GM06990 (cell line): Measurements from ENCODE around the gene KLHL11.

Source experiments
- DNase-seq: peaks from one replicate; pipeline ENCODE4 v3.0.0-alpha.2; 2011; ENCODE audit not compliant: insufficient read length; ENCODE audit errors: extremely low read depth
- H3K27me3 ChIP-seq: replicated peaks from 2 replicates; pipeline ENCODE4 v1.6.0; 2011; ENCODE audit warnings: low read length; ENCODE audit not compliant: control insufficient read depth, insufficient read depth
- H3K36me3 ChIP-seq: 2 replicates; pipeline ENCODE4 v1.5.1; 2011; ENCODE audit warnings: low read length; ENCODE audit not compliant: control insufficient read depth, insufficient read depth
- H3K4me3 ChIP-seq: replicated peaks from 2 replicates; pipeline ENCODE4 v1.5.1; 2011; ENCODE audit warnings: low read depth, mild to moderate bottlenecking, control low read depth, low read length
- CTCF ChIP-seq: IDR thresholded peaks from 2 replicates; pipeline ENCODE4 v1.5.1; 2011; ENCODE audit warnings: low read length, control low read depth, mild to moderate bottlenecking, inconsistent platforms; ENCODE audit not compliant: insufficient read depth, poor library complexity, severe bottlenecking

Gene KLHL11

GRCh38 chr17:41910701-41911391 lies 45.6 kb upstream of the KLHL11 start:
- Histone ChIP-seq H3K4me3 (no peak overlapping the region), H3K36me3 (peaks cover 59% of the 10 kb centered on the region), H3K27me3 (no peaks in the 10 kb centered on the region)
- no peak for DNase-seq
- TF ChIP-seq CTCF = no peak

DNA sequence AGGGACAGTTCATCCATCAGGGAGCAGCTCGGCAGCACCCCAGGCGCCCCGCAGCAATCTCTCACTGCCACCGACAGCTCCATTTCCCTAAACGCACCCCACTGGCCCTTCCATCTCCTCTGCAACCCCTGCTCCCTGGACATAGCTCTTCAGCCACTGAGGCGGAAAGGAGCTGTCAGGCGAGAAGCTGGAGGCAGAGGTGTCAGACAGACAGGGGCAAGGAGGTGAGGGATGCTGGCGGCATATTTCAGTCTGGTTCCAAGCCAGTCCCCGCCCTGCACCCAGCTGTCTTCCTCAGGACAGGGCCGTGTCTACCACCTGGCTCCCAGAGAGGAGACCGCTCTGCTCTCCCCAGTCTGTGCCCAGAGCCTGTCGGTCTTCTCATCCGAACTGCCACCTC lies 43.9 kb upstream of the KLHL11 start:
- DNase-seq = no peak
- Histone ChIP-seq H3K36me3 (peaks cover 70% of the 10 kb centered on the region), H3K4me3 (no peak overlapping the region), H3K27me3 (no peaks in the 10 kb centered on the region)
- no peak for TF ChIP-seq CTCF

DNA sequence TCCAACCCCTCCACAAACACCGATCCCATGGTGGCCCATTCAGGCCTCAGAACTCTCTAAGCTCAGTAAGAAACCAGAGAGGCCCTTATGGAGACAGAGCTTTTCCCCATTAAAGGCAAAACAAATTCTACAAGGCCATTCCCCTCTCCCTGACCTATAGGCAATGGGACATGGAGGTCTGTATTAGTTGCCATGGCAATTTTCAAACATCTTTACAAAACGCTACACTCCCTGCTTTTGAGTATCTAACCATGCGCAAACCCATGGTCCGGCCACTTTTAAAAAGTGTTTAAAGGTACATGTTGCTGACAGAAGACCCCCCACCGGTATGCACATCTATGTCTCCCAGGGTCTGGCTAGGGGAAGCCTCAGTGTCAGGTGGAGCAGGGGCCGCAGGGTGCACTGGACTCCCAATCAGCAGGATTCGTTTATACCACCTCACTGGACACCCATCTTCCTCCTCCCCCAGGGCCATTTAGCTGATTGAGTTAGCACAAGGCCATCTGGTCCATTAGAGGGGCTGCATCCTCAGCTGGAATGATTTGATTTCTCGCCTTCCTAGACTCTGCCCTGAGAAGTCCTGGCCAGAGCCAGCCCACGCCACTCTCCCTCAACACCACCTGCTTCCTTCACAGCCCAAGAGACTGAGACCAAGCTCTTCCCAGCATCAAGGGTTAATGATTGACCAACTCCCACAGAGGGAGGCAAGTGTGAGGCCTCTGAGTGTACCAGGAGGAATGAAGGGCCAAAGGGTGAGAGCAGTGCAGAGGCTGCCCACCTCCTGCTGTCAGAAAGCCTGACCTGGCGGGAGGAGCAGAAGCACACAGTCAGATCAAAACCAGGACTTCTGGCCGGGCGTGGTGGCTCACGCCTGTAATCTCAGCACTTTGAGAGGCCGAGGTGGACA lies 42.7 kb upstream of the KLHL11 start:
- H3K27me3 ChIP-seq = no peaks in the 10 kb centered on the region
- no peak for DNase-seq
- no peak for TF ChIP-seq CTCF
- H3K4me3 ChIP-seq = no peak overlapping the region
- H3K36me3 ChIP-seq = peaks cover 64% of the 10 kb centered on the region

- Histone ChIP-seq H3K36me3 (peaks cover 62% of the 10 kb centered on the region), H3K4me3 (no peak overlapping the region), H3K27me3 (no peaks in the 10 kb centered on the region)
- no peak for TF ChIP-seq CTCF
- no peak for DNase-seq
Observed at GRCh38 chr17:41907185-41907556, 41.9 kb upstream of the KLHL11 start.

- H3K27me3 ChIP-seq = no peaks in the 10 kb centered on the region
- no peak for TF ChIP-seq CTCF
- peaks cover 62% of the 10 kb centered on the region for H3K36me3 ChIP-seq
- H3K4me3 ChIP-seq = no peak overlapping the region
- DNase-seq = no peak
Observed at GRCh38 chr17:41906465-41907184, 41.4 kb upstream of the KLHL11 start.
